Pons (tissue), 1 donor: ENCODE data around the gene TMEM38B.
"Not testable (repeated sequence)": the region's sequence is repeated elsewhere in the genome, so short reads cannot be mapped to it uniquely, and the experiment has no call there.

Experiments used
- DNase-seq: peaks from one replicate; pipeline ENCODE4 v3.0.0-alpha.2; 2016; ENCODE audit warnings: low spot score

Gene TMEM38B

GRCh38 chr9:105722099-105722498, 27.8 kb downstream of the TMEM38B start:
- DNase-seq: no peak

- DNase-seq: no peak
Measured at GRCh38 chr9:105725370-105725769, 31.0 kb downstream of the TMEM38B start.

GRCh38 chr9:105728230-105728629, 33.9 kb downstream of the TMEM38B start:
- DNase-seq: not testable (repeated sequence)

DNA sequence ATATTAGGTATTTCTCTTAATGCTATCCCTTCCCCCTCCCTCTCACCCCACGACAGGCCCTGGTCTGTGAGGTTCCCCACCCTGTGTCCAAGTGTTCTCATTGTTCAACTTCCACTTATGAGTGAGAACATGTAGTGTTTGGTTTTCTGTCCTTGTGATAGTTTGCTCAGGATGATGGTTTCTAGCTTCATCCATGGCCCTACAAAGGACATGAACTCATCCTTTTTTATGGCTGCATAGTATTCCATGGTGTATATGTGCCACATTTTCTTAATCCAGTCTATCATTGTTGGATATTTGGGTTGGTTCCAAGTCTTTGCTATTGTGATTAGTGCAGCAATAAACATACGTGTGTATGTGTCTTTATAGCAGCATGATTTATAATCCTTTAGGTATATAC, 37.1 kb downstream of the TMEM38B start:
- not testable (repeated sequence) for DNase-seq

GRCh38 chr9:105735366-105735765, 41.0 kb downstream of the TMEM38B start:
- DNase-seq: no peak

DNA sequence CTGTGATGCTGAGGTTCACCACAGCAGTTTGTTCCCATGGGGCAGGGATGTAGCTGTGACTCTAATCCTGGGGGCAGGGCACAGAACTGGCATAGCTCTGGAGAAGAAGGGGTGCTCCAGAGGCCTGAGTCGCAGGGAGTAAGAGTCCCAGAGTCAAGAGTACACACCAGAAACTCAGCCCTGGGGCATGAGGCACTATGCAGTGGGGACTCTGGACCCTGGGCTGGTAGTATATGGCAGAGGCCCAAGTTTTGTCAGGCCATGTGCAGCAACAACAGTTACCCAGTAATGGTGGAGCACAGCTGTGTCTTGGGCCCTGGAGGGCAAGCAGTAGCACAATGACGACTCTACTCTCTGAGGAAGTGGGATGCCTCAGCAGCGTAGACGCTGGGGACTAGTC, 42.9 kb downstream of the TMEM38B start:
- no peak for DNase-seq

GRCh38 chr9:105742088-105742487, 47.7 kb downstream of the TMEM38B start:
- DNase-seq: no peak

GRCh38 chr9:105747325-105747724, 53.0 kb downstream of the TMEM38B start:
- not testable (repeated sequence) for DNase-seq

DNA sequence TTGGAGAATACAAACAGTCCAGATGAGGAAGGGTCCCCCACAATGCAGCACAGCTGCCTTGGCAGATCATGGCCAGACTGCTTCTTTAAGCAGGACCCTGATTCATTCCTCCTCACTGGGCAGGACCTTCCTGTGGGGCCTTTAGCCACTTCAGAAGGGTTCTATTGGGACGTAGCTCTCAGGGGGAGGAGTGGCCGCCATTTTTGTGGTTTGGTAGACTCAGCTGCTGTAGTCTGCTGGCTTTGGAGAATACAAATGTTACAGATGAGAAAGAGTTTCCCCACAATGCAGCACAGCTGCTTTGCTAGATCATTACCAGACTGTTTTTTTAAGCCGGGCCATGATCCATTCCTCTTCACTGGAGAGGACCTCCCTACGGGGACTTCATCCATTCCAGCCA, 57.4 kb downstream of the TMEM38B start:
- DNase-seq: no peak

DNA sequence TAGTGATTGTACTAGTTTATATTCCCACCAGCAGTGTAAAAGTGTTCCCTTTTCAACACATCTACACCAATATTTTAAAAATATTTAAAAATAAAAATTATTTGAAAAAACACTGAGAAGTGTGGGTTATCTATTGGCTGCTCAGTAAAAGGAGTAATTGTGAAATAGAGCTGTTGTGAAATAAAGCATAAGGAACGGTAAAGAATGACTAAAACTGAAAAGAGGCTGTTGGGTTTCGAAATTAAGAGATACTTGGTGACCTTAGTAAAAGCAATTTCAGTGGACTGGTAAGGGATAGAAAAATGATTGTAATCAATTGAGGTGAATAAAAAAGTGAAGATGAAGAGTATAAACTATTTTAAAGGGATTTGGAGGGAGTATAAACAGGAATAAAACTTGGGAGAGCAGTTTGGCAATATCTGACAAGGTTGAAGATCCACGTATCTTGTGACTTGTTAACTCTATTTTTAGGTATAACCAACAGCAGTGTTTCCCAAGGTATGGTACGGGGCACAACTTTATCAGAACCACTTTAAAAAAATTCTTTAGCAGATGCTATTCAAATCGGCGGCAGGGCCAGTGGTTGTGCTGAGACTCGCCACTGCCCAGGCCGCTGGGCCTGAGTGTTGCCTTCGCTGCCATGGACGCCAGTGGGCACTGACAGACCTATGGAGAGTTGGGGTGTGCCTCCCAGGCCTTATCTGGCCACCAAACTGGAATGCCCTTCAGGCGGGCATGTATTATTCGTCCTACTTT, 63.3 kb downstream of the TMEM38B start:
- DNase-seq: no peak

- no peak for DNase-seq
Measured at GRCh38 chr9:105760053-105760452, 65.7 kb downstream of the TMEM38B start.

- not testable (repeated sequence) for DNase-seq
Measured at GRCh38 chr9:105782561-105783494, 88.5 kb downstream of the TMEM38B start.

DNA sequence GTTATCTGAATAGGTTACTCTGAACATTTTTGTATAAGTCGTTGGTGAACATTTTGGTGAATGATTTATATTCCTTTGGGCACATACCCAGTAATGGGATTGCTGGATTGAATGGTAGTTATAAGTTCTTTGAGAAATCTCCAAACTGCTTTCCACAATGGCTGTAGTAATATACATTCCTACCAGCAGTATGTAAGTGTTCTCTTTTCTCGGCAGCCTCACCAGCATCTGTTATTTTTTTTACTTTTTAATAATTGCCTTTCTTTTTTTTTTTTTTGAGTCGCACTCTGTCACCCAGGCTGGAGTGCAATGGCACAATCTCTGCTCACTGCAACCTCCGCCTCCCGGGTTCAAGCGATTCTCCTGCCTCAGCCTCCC, 89.1 kb downstream of the TMEM38B start:
- DNase-seq: not testable (repeated sequence)

DNA sequence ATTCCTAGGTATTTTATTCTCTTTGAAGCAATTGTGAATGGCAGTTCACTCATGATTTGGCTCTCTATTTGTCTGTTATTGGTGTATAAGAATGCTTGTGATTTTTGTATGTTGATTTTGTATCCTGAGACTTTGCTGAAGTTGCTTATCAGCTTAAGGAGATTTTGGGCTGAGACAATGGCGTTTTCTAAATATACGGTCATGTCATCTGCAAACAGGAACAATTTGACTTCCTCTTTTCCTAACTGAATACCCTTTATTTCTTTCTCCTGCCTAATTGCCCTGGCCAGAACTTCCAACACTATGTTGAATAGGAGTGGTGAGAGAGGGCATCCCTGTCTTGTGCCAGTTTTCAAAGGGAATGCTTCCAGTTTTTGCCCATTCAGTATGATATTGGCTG, 92.5 kb downstream of the TMEM38B start:
- not testable (repeated sequence) for DNase-seq

- DNase-seq: no peak
Measured at GRCh38 chr9:105816202-105816744, 121.9 kb downstream of the TMEM38B start.

DNA sequence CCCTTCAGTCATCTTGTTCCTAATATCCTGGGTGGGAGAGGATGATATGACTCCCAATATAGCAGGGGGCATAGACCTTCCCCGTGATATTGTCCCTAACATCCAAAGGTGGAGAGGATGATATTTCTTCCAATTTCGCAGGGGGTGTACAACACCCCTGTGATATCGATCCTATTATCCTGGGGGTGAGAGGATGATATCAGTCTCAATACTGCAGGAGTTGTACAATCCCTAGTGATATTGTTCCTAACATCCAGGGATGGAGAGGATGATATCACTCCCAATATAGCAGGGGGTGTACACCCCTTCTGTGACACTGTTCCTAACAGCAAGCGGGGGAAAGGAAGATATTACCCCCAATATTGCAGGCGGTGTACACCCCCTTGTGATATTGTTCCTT, 122.6 kb downstream of the TMEM38B start:
- no peak for DNase-seq

GRCh38 chr9:105818903-105819302, 124.6 kb downstream of the TMEM38B start:
- no peak for DNase-seq

GRCh38 chr9:105822814-105823213, 128.5 kb downstream of the TMEM38B start:
- no peak for DNase-seq
